ENCODE results near the gene GNG7.

GNG7 gene

DNA sequence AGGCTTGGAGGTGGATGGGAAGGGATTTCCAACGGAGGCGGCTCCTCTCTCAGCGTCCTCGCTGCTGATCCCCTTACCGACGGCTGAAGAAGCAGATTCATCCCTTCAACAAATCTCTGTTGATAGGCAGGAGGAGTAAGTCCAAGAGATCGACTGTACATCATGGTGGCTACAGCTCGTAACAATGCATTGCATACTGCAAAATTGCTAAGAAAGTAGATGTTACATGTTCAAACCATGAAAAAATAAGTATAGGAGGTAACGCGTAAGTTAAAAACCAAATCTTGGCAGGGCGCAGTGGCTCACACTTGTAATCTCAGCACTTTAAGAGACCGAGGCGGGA is 37.8 kb upstream of the GNG7 start:
- H3K4me3 ChIP-seq (ENCODE audit: low read depth, low read length), result no peak overlapping the region
- in situ Hi-C loops (cut with HindIII; ENCODE audit: low sequenced_read_pairs), result no loop called here
- no peak for DNase-seq (ENCODE audit: low read depth)
- TF ChIP-seq CTCF (IDR thresholded peaks at IDR 0.05; ENCODE audit: low read depth, low read length, missing control alignments), result no peak

- peak; percentile 97 for DNase-seq (ENCODE audit: low read depth)
- peak within 1 kb of the TSS; percentile 90 for H3K4me3 ChIP-seq (ENCODE audit: low read depth, low read length)
- in situ Hi-C loops (cut with HindIII; ENCODE audit: low sequenced_read_pairs), result no loop called here
- no peak for TF ChIP-seq CTCF (IDR thresholded peaks at IDR 0.05; ENCODE audit: low read depth, low read length, missing control alignments)
Observed at GRCh38 chr19:2739602-2740313, 37.3 kb upstream of the GNG7 start, which contains the start of gene SLC39A3. Gene SLC39A3 (minus strand): TSS chr19:2740017. CDS start chr19:2737257, 2,760 bp downstream.

DNA sequence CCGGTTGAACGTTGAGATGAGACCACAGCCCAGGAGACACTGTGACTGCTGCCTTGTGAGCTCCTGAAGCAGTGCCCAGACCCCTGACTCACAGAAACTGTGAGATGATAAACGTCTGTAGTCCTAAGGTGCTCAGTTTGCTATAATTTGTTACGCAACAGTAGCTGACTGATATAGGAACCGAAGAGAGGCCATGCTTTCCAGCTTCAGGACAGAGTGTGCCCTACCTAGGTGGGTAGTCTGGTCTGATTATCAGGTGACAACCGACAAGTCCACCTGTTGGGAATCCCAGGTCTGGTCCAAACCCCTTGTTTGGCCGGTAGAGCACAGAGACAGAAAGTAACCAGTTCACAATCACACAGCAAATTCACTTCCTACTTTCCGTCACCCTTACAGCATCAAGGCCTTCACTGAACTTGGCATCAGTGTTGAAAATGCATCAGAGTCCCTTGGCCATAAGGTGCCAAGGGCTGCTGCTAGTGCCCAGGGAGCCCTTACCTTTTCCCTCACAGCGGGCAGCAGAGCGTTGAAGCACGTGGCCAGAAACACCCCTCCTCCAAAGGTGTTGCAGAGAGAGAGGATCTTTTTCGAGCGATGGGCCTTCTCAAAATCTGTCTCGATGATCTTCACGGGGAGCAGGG is 34.2 kb upstream of the GNG7 start:
- no peak for DNase-seq (ENCODE audit: low read depth)
- no peak overlapping the region for H3K4me3 ChIP-seq (ENCODE audit: low read depth, low read length)
- in situ Hi-C loops (cut with HindIII; ENCODE audit: low sequenced_read_pairs), result no loop called here
- no peak for TF ChIP-seq CTCF (IDR thresholded peaks at IDR 0.05; ENCODE audit: low read depth, low read length, missing control alignments)

GRCh38 chr19:2735374-2735773 is 32.9 kb upstream of the GNG7 start:
- in situ Hi-C loops (cut with HindIII; ENCODE audit: low sequenced_read_pairs), result no loop called here

DNA sequence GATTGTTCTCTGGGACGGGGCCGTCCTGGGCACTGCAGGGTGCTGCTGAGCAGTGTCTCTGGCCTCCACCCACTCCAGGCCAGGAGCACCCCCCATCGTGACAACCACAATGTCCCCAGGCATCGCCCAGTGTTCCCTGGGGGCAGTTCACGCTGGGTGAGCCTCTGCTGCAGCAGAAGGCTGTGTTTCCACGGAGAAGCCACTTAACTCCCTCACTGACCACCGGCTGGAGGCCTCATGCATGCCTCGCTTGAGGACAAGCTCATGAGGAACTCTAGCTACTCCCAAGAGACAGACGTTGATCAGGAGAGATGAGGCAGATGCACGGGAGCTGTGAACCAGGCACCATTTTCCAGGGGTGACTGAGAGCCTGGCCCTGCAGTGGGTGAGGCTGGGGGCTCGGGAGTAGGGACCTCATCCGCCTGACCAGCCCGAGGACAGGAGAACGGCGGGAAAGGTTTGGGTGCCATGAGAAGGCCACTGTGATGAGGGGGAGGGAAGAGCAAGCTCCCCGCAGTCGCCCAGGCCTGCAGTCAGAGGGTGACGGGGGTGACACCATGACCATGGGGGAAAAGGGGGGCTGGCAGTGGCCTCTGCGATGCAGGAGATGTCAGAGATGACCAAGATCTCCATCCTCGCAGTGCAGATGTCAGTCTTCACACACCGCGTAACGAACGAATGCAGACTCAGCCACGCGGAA is 32.2 kb upstream of the GNG7 start:
- in situ Hi-C loops (cut with HindIII; ENCODE audit: low sequenced_read_pairs), result no loop called here
- no peak for TF ChIP-seq CTCF (IDR thresholded peaks at IDR 0.05; ENCODE audit: low read depth, low read length, missing control alignments)
- no peak overlapping the region for H3K4me3 ChIP-seq (ENCODE audit: low read depth, low read length)
- no peak for DNase-seq (ENCODE audit: low read depth)

More at GRCh38 chr19:2735374-2735773, 32.9 kb upstream of the GNG7 start:
- DNase-seq (ENCODE audit: low read depth), result no peak
- TF ChIP-seq CTCF (IDR thresholded peaks at IDR 0.05; ENCODE audit: low read depth, low read length, missing control alignments), result no peak
- H3K4me3 ChIP-seq (ENCODE audit: low read depth, low read length), result no peak overlapping the region

DNA sequence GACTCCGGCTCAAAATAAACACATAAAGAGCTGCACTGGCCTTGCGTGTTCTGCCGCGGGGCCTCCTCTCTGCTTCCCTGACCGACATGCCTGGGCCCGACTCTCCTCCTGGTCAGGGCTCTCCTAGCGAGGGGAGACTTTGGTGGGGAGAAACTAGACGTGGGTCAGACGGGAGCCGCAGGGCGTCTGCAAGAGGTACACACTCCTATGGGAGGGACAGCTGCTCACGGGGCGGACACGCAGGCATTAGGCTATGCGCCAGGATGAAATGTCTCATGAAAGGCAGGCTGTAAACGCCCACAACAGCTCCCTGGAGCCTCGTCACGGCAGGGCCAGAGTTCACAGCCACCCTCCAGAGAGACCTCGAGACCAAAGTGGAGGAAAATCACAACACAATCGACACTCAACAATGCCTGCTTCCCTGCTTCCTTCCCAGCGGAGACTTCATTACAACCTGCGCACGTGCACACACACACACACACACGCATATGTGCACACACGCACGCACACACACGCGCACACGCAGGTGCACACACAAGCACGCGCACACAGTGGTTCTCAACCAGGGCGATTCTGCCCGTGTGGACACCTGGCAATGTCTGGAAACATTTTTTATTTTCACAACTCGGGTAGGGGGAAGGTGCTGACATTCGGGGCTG is 31.6 kb upstream of the GNG7 start:
- in situ Hi-C loops (cut with HindIII; ENCODE audit: low sequenced_read_pairs), result no loop called here
- DNase-seq (ENCODE audit: low read depth), result no peak
- H3K4me3 ChIP-seq (ENCODE audit: low read depth, low read length), result no peak overlapping the region
- TF ChIP-seq CTCF (IDR thresholded peaks at IDR 0.05; ENCODE audit: low read depth, low read length, missing control alignments), result no peak
